CD4-positive, alpha-beta T cell (primary cell): ENCODE data around the gene LRP2. TPM values are rescaled to one million over a fixed set of nuclear protein-coding genes. Genes with fewer than 3 reads are reported as not detected.

Source experiments
- ATAC-seq: fragments of 200-7000 bp; cut with Tn5 transposase; one replicate; pipeline ENCODE4 v1.10.0; 2022; ENCODE audit warnings: mild to moderate bottlenecking; ENCODE audit not compliant: poor library complexity
- CTCF ChIA-PET: fragments of 350-600 bp; sonication (Branson Sonifier 250); formaldehyde crosslinking; loops from one replicate; lab custom pipeline; 2021; ENCODE audit warnings: antibody characterized with exemption, inconsistent platforms; lab: Charles Lee
- POLR2A ChIA-PET: fragments of 350-600 bp; sonication (Branson Sonifier 250); formaldehyde crosslinking; loops from one replicate; lab custom pipeline; 2021; ENCODE audit warnings: antibody characterized with exemption, inconsistent platforms; lab: Charles Lee
- DNase-seq, 14 experiments: peaks; one replicate each; pipeline ENCODE4 v3.0.0-alpha.2; 2013 to 2020; ENCODE audit warnings: mixed read lengths in 2 of 14
- H3K27ac ChIP-seq, 2 donors: one replicate each; pipeline versions ENCODE4 v1.5.1 to v1.7.0; 2013; ENCODE audit warnings: low read length in 2 of 2, low read depth in 1 of 2, mild to moderate bottlenecking in 1 of 2
- H3K27me3 ChIP-seq, 2 experiments: 1 replicate in 1 of 2; 2 replicates in 1 of 2; pipeline versions ENCODE4 v1.6.1 to v1.7.0; 2013; ENCODE audit warnings: low read length in 2 of 2, control low read depth in 1 of 2, mild to moderate bottlenecking in 1 of 2, moderate library complexity in 1 of 2; ENCODE audit not compliant: insufficient read depth in 2 of 2, control insufficient read depth in 1 of 2
- H3K36me3 ChIP-seq: one replicate; pipeline ENCODE4 v1.6.1; 2013; ENCODE audit warnings: low read length, control low read depth; ENCODE audit not compliant: insufficient read depth
- H3K4me1 ChIP-seq: one replicate; pipeline ENCODE4 v1.6.1; 2013; ENCODE audit warnings: low read length, control low read depth; ENCODE audit not compliant: insufficient read depth
- H3K4me3 ChIP-seq: one replicate; pipeline ENCODE4 v1.5.1; 2013; ENCODE audit warnings: mild to moderate bottlenecking, low read length, moderate library complexity
- H3K9me3 ChIP-seq, 2 experiments: 1 replicate in 1 of 2; 2 replicates in 1 of 2; pipeline versions ENCODE4 v1.6.1 to v1.7.0; 2013; ENCODE audit warnings: low read length in 2 of 2, mild to moderate bottlenecking in 2 of 2, control low read depth in 1 of 2, moderate library complexity in 1 of 2; ENCODE audit not compliant: control insufficient read depth in 1 of 2, insufficient read depth in 1 of 2
- H3K27ac Mint-ChIP-seq: one replicate; pipeline ENCODE4 v1.8.0; 2020; ENCODE audit warnings: mixed read lengths
- H3K27me3 Mint-ChIP-seq: one replicate; pipeline ENCODE4 v1.8.0; 2021; ENCODE audit warnings: mixed read lengths
- H3K36me3 Mint-ChIP-seq: one replicate; pipeline ENCODE4 v1.8.0; 2021; ENCODE audit warnings: low read depth, mixed read lengths
- H3K4me1 Mint-ChIP-seq: one replicate; pipeline ENCODE4 v1.8.0; 2021; ENCODE audit warnings: low read depth, mixed read lengths
- H3K4me3 Mint-ChIP-seq: one replicate; pipeline ENCODE4 v1.8.0; 2020; ENCODE audit warnings: mild to moderate bottlenecking, mixed read lengths
- H3K9me3 Mint-ChIP-seq: one replicate; pipeline ENCODE4 v1.8.0; 2020; ENCODE audit warnings: mixed read lengths
- intact Hi-C, 2 experiments: fragments of 100-400 bp; cut with DNase I in 1 of 2; cut with micrococcal nuclease in 1 of 2; formaldehyde crosslinking; loops; one replicate each; pipeline versions ENCODE4 v1.15.1 to v1.9.0; 2023 to 2025; cut with DNase I, micrococcal nuclease
- total RNA-seq, 174 experiments: library from RNA in 2 of 174; stranded (reverse) in 2 of 174; gene quantifications; one replicate each; pipeline ENCODE4 v1.2.3 and lab custom pipeline; 2021 to 2026
- TF ChIP-seq, protein P1 (sequence below): fragments of 200-600 bp; IDR thresholded peaks from one replicate; pipeline ENCODE4 v1.8.0; 2022; ENCODE audit warnings: antibody characterized with exemption, mild to moderate bottlenecking

Gene LRP2
- total RNA-seq, 2 experiments from 2014 or later, result 0.03 TPM; not detected in 1

DNA sequence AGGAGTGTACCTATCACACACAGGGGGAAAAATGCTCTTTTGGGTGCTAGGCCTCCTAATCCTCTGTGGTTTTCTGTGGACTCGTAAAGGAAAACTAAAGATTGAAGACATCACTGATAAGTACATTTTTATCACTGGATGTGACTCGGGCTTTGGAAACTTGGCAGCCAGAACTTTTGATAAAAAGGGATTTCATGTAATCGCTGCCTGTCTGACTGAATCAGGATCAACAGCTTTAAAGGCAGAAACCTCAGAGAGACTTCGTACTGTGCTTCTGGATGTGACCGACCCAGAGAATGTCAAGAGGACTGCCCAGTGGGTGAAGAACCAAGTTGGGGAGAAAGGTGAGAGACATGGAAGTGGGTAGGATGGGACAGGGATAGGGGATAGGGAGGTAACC is 280.8 kb downstream of the LRP2 start:
- DNase-seq (no peak), ATAC-seq (no peak)
- Histone ChIP-seq H3K4me3 (no peak overlapping the region), H3K27me3 (no peaks in the 10 kb centered on the region), H3K9me3 (no peaks in the 10 kb centered on the region), H3K36me3 (no peaks in the 10 kb centered on the region), H3K27ac (no peak overlapping the region), H3K4me1 (peaks cover 3% of the 10 kb centered on the region)
- Mint-ChIP-seq H3K36me3 (no peaks in the 10 kb centered on the region), H3K4me1 (no peaks in the 10 kb centered on the region), H3K4me3 (no peak overlapping the region), H3K9me3 (peaks cover 3% of the 10 kb centered on the region), H3K27ac (no peak overlapping the region), H3K27me3 (peaks cover 6% of the 10 kb centered on the region)
- TF ChIP-seq, protein P1, sequence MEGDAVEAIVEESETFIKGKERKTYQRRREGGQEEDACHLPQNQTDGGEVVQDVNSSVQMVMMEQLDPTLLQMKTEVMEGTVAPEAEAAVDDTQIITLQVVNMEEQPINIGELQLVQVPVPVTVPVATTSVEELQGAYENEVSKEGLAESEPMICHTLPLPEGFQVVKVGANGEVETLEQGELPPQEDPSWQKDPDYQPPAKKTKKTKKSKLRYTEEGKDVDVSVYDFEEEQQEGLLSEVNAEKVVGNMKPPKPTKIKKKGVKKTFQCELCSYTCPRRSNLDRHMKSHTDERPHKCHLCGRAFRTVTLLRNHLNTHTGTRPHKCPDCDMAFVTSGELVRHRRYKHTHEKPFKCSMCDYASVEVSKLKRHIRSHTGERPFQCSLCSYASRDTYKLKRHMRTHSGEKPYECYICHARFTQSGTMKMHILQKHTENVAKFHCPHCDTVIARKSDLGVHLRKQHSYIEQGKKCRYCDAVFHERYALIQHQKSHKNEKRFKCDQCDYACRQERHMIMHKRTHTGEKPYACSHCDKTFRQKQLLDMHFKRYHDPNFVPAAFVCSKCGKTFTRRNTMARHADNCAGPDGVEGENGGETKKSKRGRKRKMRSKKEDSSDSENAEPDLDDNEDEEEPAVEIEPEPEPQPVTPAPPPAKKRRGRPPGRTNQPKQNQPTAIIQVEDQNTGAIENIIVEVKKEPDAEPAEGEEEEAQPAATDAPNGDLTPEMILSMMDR, result no peak
- POLR2A ChIA-PET, result no interaction called here
- intact Hi-C loops, result no loop called here
- CTCF ChIA-PET, result interaction anchor here (1.1 kb wide), 1 partner anchor 15 kb away, joined by 3 read pairs; no protein-coding TSS in a partner anchor

DNA sequence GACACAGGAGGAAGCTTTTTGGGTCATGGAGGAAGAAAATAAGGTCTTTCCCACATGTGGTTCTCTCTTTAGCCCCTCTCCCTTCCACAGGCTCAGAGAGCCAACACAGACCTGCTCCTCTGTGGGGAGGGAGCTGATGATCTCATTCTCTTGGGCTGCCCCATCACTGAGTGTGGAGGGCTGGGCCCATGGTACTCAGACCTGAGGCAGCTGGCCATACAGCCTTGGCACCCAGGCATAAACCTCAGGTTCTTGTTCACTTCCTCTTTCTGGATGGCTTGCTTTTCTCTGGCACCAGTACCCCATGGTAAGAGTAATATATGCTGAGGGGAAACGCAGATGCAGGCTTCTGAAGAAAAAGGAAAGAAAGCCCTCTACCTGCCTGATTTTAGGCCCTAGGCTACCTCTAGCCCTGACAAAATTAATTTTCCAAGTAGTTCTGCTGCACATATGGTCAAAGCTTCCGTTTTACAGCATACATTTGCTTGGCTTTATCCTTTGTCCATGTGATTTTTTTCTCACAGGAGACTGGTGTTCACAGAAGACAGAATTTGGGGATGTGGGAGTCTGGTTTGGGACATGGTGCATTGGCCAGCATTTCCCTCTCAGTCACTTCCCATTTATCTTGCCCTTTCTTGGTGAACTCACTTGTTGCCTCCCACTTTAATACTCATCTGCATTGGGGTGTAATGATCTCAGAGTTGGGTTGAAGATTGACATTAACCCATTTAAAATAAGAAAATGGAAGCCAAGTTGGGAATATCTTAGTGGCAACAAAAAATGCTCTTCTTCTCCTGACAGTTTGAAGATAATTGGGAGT is 281.9 kb downstream of the LRP2 start:
- CTCF ChIA-PET, result no interaction called here
- no peaks in the 10 kb centered on the region for H3K4me1 Mint-ChIP-seq
- H3K36me3 ChIP-seq, result no peaks in the 10 kb centered on the region
- ATAC-seq (no peak), DNase-seq (peak in 2 of 14 experiments; percentile 30 to 45)
- no peaks in the 10 kb centered on the region for H3K27me3 ChIP-seq
- POLR2A ChIA-PET, result no interaction called here
- H3K36me3 Mint-ChIP-seq, result no peaks in the 10 kb centered on the region
- TF ChIP-seq, protein P1, result no peak
- intact Hi-C loops, result no loop called here
- H3K27ac ChIP-seq, result no peak overlapping the region
- H3K4me3 Mint-ChIP-seq, result no peak overlapping the region
- H3K4me1 ChIP-seq, result peaks cover 3% of the 10 kb centered on the region
- no peak overlapping the region for H3K27ac Mint-ChIP-seq
- no peaks in the 10 kb centered on the region for H3K27me3 Mint-ChIP-seq
- no peaks in the 10 kb centered on the region for H3K9me3 Mint-ChIP-seq
- H3K9me3 ChIP-seq, result no peaks in the 10 kb centered on the region
- no peak overlapping the region for H3K4me3 ChIP-seq

DNA sequence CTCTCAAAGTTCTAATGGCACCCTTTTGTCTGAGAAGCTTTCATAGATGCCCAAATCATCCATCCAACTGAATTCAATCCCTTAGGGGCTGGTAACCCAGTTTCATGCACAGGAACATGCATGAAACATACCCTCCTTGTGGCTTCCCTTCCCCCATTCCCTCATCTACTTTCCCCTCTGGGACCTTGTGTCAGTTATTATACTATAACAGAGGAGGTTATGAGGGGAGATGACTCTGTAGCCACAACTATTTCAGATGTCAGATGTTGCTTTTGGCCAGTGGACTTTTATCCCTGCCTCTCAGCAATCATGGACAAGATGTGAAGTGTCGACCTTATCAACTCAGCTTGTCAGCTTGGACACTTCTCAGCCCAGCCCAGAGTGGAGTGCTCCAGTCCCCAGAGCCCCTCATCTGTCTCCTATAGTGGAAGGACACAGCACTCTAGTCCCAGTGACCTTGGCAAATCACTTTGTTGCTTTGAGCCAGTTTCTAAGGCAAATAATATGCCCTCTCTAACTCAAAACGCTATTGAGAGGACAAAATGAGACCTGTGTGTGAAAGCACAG is 284.6 kb downstream of the LRP2 start:
- Histone ChIP-seq H3K27ac (no peak overlapping the region), H3K9me3 (no peaks in the 10 kb centered on the region), H3K4me1 (peaks cover 7% of the 10 kb centered on the region), H3K36me3 (no peaks in the 10 kb centered on the region), H3K27me3 (no peaks in the 10 kb centered on the region), H3K4me3 (no peak overlapping the region)
- intact Hi-C loops, result no loop called here
- Mint-ChIP-seq H3K36me3 (no peaks in the 10 kb centered on the region), H3K9me3 (no peaks in the 10 kb centered on the region), H3K4me3 (no peak overlapping the region), H3K4me1 (no peaks in the 10 kb centered on the region), H3K27ac (no peak overlapping the region), H3K27me3 (no peaks in the 10 kb centered on the region)
- ChIA-PET POLR2A (no interaction called here), CTCF (no interaction called here)
- TF ChIP-seq, protein P1, result no peak
- no peak for DNase-seq
- no peak for ATAC-seq

Other genes starting within 250 kb of the LRP2 start
- 1 to 10 TPM; 2.1 to 2.2 TPM for gene BBS5, start 117.0 kb upstream of the LRP2 start, total RNA-seq
- not detected for gene KLHL41, start 147.2 kb upstream of the LRP2 start, total RNA-seq
- gene FASTKD1, start 211.3 kb upstream of the LRP2 start, total RNA-seq, result 1 to 10 TPM; 6.3 to 7.2 TPM
- 10 to 100 TPM; 83.4 to 87.8 TPM for gene PPIG, start 221.8 kb upstream of the LRP2 start, total RNA-seq